GM18526 (cell line): ENCODE measurements around the gene SETD2.

Experiments used
- POLR2A ChIP-seq: IDR thresholded peaks from 3 replicates; pipeline ENCODE4 v1.6.1; 2011; ENCODE audit not compliant: insufficient read length; ENCODE audit errors: extremely low read depth

Gene SETD2

GRCh38 chr3:47054412-47054811 lies 109.5 kb downstream of the SETD2 start:
- TF ChIP-seq POLR2A: no peak

DNA sequence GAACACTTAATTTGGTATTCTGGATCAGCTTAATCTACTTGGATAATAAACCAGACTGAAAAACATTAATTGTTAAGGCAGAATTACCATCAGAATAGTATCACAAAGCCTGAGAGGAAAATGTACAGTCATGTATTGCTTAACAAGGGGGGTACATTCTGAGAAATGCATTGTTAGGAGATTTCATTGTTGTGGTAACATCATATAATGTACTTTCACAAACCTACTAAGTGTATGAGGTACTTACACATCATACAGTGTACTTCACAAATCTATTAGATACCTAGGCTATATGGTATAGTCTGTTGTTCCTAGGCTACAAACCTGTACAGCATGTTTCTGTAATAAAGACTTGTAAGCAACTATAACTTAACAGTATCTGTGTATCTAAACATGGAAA lies 116.2 kb downstream of the SETD2 start:
- TF ChIP-seq POLR2A: no peak

GRCh38 chr3:47047069-47047468 lies 116.8 kb downstream of the SETD2 start:
- no peak for TF ChIP-seq POLR2A

DNA sequence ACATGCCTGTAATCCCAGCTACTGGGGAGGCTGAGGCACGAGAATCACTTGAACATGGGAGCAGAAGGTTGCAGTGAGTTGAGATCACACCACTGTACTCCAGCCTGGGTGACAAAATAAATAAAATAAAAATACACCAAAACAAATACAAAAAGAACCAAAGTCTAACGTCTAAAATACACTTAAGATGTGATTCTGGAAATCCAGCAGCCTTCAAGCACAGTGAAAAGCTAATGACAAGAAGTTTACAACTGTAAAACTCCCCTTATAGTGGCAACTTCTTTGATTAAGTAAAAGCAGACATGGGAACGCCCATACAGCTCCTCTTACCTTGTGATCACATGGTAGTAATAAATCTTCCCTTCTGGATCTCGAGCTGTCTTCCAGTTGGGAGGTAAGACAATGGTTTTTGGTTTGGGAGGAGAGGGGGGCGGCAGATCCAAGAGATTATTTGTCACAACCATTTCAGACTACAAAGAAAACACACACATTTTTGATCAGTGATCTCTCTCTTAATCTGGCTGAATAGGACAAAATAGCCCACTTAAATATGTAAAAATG lies 121.6 kb downstream of the SETD2 start:
- TF ChIP-seq POLR2A: no peak

GRCh38 chr3:47041114-47041513 lies 122.8 kb downstream of the SETD2 start:
- TF ChIP-seq POLR2A: no peak

GRCh38 chr3:47036145-47036544 lies 127.8 kb downstream of the SETD2 start:
- no peak for TF ChIP-seq POLR2A

DNA sequence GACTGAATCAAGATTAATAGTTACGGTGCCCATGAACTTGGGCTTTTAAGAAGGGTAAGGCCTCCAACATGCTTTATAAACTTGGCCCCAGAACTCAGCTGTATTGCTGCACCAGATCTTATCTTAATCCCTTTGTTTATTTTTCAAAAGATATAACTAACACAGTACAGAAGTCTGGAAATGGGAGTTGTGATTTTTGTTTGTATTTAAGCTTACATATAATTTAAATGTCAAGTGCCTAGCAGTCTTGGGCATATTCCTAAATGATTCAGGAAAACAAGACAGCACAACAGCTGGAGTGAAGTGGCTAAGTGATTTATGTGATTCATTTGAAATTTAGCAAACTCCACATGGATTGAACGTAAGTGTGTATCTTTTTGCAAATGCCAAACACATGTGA lies 128.3 kb downstream of the SETD2 start:
- no peak for TF ChIP-seq POLR2A

- no peak for TF ChIP-seq POLR2A
Observed at GRCh38 chr3:47034868-47035489, 128.9 kb downstream of the SETD2 start.

DNA sequence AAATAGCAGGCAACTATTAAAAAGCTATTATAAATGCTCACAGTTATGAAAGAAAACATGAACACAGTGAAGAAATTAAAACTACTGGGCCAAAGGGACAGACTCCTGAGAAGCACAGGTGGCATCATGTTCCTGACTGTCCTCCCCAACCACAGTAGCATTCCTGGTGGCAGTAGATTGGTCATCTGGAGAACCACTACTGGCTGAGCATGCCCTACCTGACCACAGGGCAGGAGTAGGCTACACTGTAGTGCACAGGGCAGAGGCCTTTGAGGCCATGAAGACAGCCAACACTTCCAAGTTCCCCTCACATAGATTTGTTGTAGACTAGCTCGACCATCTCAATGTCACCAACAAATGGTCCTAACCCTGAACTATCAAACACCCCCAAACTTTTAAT lies 135.2 kb downstream of the SETD2 start:
- no peak for TF ChIP-seq POLR2A

DNA sequence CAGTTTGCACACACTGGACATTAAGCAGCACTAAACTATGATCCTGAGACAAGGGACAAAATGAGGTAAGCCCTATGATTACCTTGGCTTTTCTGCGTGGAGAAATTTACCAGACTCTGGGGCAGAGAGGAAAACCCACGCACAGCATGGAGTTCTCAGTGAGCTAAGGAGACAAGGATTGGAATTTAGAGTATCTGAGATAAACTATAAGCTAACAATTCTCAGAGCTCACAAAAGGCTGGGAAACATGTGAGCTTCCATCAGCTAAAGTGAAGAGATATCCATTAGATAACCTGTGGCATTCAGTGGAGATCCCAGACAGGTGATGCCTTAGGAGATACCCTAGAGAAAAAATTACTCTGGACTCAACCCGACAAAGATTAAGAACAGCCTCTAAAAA lies 135.8 kb downstream of the SETD2 start:
- TF ChIP-seq POLR2A: no peak

DNA sequence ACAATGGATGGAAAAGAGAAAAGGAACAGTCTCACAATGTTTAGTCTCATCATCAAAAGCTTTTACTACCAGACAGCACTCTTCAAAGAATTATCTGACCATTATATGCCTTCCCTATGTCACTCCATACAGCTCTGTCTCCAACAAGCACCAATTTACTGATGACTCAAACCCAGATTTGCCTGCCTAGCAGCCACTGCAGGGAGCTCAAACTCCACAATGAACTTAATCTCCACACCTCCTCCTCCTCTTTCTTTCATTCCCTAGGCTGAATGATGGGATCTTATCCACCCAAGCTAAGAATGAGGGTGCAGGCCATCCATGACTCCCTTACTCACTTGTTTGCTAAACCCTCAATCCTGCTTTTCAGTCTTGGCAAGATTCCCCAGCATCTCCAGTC lies 139.0 kb downstream of the SETD2 start:
- no peak for TF ChIP-seq POLR2A

- TF ChIP-seq POLR2A: no peak
Observed at GRCh38 chr3:47022641-47023071, 141.3 kb downstream of the SETD2 start.

GRCh38 chr3:47020311-47020710 lies 143.6 kb downstream of the SETD2 start:
- TF ChIP-seq POLR2A: no peak

- no peak for TF ChIP-seq POLR2A
Observed at GRCh38 chr3:47019201-47019600, 144.7 kb downstream of the SETD2 start.

GRCh38 chr3:47018269-47018611 lies 145.7 kb downstream of the SETD2 start:
- TF ChIP-seq POLR2A: no peak

- TF ChIP-seq POLR2A: no peak
Observed at GRCh38 chr3:47017504-47018268, 146.2 kb downstream of the SETD2 start.
